ENCODE measurements around the gene ACTL8.

ACTL8 gene

DNA sequence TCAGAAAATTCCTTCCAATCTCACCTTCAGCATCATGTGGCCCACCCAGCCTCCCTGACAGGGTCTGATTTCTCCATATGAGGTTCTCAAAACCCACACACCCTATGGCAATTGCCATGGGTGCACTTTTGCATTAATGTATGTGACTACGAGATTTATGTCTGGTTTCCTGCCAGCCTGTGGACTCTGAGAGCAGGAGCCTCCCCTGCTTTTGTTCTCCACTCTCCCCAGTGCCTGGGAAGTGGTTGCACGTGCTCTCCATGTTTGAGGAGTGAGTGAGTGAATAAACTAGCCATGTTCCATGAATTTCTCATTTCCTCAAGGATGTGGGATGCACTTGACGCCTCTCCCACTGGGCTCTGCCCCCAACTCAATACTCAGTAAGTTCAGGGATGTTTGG, 91.2 kb downstream of the ACTL8 start:
- no peak for DNase-seq

GRCh38 chr1:17847111-17847510, 92.0 kb downstream of the ACTL8 start:
- no peak for DNase-seq

- DNase-seq: no peak
Measured at GRCh38 chr1:17849216-17849615, 94.1 kb downstream of the ACTL8 start.

- no peak for DNase-seq
Measured at GRCh38 chr1:17851056-17851455, 95.9 kb downstream of the ACTL8 start.

GRCh38 chr1:17852383-17852782, 97.2 kb downstream of the ACTL8 start:
- DNase-seq: no peak

DNA sequence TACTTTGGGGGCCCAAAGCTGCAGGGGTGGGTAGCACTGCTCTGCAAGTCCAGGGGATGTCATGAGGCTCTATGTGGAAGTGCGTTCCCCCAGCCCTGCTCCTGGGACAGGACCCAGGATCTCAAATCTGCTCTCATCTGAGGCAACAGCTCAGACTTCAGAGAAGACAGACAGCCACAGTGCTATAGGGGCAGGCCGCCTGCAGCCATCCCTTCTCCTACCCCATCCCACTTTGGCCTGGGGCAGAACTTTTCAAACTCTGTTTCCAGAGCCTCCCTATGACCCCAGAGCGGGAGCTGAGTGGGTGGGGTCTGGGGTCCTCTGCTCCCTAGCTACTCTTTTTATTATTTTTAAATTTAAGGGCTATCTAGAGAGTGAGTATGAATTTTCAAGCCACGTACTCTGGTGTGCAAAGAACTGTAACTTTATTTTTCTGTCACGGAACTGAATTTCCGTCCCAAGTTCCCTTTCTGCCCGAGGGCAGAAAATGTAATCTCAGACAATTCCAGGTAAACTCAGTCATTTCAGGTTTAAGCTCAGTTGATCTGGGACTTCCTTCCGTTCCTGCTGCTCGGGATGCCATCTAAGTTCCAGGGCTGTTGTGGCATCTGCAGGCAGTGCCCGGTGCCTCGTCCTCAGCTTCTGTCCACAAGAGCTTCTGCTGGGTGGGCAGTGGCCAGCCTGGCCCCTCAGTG, 98.3 kb downstream of the ACTL8 start:
- no peak for DNase-seq

DNA sequence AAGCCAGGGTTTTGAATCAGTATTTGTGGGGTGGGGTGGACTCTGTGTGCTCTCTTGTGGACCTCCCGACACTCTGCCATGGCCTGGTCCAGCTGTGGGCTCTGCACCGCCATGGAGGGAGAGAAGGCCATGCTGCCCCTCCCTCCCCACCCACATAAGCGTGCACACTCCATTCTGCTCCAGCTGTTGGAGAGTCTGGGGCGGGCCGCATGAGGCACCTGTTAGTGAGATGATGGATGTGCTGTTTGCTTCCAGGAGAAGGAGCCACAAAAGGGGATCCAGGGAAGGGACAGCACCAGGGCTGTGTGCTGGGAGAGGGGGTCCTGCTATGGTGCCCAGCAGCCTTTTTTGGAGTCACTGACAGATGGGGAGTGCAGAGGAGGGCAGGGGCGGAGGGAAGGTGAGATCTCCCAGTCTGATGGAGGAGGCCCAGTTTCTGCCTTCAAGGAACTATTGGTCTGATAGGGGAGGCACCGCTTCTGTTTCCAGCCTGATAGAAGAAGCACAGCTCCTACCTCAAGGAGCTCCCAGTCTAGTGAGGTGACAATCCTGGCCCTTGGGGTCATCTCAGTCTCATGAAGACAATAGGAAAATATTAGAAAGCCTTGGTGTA, 101.5 kb downstream of the ACTL8 start:
- DNase-seq: no peak

GRCh38 chr1:17857109-17857499, 102.0 kb downstream of the ACTL8 start:
- DNase-seq: no peak

DNA sequence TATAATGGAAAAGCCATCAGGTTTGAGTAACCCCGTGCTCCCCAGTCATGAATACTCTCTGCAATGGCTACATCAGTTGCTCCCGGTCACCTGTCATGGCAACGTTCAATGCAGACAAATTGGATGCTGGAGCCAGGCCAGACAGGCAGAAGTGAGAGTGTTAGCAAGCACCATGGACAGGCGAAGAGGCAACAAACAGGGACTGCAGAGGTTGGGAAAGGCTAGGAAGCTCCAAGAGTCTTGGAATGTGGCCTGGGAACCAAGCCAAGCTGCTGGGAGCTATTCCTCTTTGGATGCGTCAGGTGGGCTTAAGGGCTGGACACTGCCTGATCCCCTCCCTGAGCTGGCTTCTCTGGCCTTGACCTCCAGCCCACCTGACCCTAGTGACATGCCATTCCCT, 102.9 kb downstream of the ACTL8 start:
- DNase-seq: no peak

GRCh38 chr1:17860812-17861211, 105.7 kb downstream of the ACTL8 start:
- DNase-seq: no peak

DNA sequence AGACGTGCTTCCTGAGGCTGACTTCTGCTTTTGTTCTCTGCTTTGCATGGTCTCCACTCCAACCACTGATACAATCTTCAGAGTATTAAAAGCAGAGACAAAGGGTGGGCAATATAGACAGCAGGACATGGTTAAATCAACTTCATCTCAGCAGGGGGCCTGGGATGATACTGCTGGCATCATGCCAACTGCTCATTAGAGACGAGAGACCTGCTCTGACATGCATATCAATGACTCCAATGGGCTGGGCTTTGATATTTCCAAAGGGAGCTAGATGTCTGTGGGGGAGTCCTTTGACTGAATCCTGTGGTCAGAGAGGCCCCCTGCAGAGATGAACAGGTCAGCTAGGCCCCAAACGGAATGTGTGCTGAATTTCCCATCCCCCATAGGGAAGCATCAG, 106.6 kb downstream of the ACTL8 start:
- DNase-seq: no peak

DNA sequence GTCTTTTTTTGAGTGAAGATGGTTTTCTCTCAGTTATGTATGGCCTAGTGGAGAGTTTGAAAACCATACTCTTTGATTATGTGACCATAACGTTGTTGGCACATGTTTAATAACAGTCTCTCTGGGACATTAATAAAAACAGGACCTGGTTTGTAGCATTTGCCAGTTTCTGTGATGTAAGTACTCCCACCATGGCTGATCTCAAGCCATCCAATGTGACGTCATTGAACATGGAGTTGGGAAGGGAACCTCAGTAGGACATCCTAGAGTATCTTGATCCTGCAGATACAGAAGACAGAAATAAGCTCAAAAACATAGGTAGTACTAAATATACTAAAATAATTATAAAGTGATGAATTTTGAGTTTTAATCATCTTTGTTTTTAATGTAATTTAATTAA, 107.0 kb downstream of the ACTL8 start:
- no peak for DNase-seq

DNA sequence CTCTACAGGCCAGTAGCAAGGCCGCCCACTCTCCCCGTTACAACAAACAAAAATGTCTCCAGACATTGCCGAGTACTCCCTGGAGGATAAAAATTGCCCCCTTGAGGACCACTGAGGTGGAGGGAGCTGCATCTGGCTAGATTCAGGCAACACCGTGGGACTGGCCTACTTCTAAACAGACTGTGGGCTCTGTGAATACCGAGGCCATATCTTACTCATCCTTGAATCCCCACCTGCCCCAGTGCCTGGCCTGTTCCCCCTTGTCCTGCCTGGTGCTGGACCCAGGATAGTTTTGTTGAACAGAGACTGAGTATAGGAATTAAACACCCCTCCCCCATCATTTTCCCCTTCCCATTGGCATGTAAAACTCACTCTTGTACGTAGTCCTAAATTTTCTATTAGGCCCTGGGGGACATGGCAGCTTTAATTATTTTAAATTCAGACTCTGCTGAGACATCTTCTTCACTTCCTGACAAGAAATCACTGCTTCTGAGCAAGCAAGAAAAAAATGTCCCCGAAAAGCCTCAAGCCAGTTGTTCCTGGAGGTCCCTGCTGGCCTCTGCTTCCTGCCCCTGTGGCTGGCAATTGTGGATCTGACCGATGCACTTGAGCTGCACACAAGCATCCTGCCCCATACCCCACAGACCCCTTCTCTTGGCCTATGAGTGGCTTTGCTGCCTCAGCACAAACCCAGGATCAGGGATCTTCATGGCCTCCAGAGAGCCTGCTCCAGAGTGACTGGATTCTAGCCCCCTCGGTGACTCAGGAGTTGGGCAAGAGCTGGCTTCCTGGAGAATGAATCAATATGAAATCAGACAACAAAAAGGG, 111.0 kb downstream of the ACTL8 start:
- no peak for DNase-seq

DNA sequence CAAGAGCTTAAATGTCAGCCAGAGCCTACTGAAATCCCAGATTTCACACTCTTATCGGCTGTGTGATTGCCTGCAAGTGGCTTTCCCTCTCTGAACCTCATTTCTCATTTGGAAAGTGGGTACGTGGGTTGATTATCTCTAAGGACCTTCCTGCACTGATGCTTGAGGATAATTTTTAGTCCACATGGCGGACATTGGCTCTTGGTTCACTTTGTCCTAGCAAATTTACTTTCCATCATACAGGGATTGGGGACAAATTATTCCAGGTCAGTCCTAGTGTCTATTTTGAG, 111.6 kb downstream of the ACTL8 start:
- no peak for DNase-seq

- DNase-seq: no peak
Measured at GRCh38 chr1:17867470-17867869, 112.3 kb downstream of the ACTL8 start.

GRCh38 chr1:17869815-17870214, 114.7 kb downstream of the ACTL8 start:
- no peak for DNase-seq

DNA sequence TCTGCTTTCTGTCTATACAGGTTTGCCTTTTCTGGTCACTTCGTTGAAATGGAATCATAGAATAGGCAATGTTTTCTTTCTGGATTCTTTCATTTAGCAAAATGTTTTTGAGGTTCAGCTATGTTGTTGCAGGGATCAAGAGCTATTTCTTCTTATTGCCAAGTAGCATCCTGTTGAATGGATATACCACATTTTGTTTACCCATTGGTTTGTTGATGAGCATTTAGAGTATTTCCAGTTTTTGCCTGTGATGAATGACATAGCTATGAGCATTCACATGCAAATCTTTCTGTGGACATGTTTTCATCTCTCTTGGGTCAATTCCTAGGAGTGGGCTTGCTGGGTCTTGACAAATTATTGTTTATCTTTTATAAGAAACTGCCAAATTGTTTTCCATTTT, 115.5 kb downstream of the ACTL8 start:
- DNase-seq: no peak

DNA sequence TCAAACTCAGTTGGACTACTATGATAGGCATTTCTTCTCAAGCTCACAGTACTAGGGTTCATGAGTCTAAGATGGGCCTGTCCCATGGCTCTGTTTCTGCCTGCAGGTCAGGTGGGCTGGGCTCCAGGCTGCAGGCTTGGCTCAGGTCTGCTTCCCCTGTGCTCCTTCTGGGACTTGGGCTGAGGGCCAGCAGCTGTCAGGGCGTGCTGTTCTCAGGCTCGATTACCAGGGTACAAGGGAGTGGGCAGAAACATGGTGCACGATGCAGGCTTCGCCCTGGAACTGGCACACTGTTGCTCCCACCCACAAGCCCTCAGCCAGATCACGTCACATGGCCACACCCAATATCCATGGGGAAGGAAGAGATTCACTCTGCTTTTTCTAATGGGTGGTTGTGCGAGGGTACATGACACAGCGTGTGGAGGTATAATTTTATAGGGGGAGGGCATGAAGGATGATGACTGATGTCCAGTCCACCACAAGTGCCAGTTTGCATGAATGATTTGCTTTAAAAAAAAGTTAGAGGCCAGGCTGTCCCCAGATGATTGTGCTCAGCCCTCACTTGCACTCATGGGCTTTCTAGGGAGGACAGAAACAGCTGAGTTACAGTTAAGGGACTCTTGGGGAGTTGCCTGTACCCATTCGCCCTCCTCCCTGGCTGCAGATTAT, 118.0 kb downstream of the ACTL8 start:
- no peak for DNase-seq

- no peak for DNase-seq
Measured at GRCh38 chr1:17874231-17874630, 119.1 kb downstream of the ACTL8 start.

DNA sequence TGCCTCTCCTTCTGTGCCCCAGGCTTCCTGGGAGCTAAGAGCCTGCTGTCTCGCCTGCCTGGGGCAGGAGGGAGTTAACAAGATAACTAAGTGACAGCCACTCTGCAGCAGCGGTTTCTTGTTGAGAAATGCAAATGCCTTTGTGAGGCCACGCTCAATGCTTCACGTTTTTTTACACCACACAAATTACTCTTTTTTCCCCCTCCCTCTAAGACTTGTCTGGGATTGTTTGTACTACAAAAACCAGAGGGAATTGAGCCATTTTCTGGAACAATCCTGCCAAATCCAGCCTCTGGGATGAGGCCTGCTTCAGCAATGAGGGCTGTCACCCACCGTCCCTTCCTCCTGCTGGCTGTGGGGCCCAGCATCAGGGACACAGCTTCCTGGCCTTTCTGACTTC, 119.6 kb downstream of the ACTL8 start:
- DNase-seq: no peak

GRCh38 chr1:17875171-17875881, 120.2 kb downstream of the ACTL8 start:
- DNase-seq: no peak

DNA sequence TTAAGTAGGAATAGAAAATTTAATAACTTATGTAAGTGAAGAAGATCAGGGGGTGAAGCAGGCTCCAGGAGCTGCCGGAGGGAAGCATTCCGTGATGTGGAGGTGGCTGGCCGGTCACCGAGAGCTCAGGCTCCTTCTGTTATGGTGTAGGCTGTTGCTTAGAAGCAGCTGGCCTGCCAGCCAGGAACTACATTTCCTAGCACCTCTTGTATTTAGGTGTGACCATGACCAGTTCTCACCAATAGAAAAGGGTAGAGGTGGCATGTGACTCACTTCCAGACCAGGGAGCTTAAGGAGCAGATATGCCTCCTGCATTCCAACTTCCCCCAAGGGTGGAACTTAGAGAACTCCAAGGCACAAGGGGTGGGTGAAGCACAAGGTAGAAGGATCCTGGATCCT, 120.7 kb downstream of the ACTL8 start:
- no peak for DNase-seq

All from T-helper 2 cell (primary cell).